Choroid plexus epithelial cell (primary cell): ENCODE data around the gene RNF126.
"Not testable (repeated sequence)": the region's sequence is repeated elsewhere in the genome, so short reads cannot be mapped to it uniquely, and the experiment has no call there.

ENCODE experiments used
- DNase-seq: peaks from one replicate; pipeline ENCODE4 v3.0.0-alpha.2; 2010; ENCODE audit warnings: low read depth
- H3K4me3 ChIP-seq: 2 replicates; pipeline ENCODE4 v1.5.1; 2011; ENCODE audit warnings: low read depth, mild to moderate bottlenecking, control low read depth, low read length, moderate library complexity
- CTCF ChIP-seq: conservative IDR thresholded peaks from 2 replicates; pipeline ENCODE4 v1.5.1; 2011; ENCODE audit warnings: low read depth, mild to moderate bottlenecking, control low read depth, inconsistent platforms, low read length, moderate library complexity

The RNF126 gene

DNA sequence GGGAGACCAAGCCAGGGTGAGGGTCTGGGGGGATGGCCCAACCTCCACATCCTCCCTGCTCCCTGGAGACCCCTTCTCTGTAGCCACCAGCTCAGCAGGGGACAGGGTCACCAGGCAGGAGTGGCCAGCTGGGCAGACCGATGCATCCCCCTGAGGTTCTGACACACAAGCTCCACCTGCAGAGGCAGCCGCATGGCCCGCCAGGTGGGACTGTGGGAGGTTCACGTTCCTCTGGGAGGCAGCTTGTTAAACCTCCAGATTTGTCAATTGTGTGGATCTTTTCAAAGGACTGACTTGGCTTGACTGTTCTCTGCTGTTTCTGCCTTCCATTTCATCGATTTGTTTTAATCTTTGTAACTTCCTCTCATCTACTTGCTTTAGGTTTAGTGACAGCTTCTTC lies 37.8 kb downstream of the RNF126 start:
- H3K4me3 ChIP-seq: no peak overlapping the region
- no peak for DNase-seq
- no peak for TF ChIP-seq CTCF

- no peak for DNase-seq
- no peak for TF ChIP-seq CTCF
- H3K4me3 ChIP-seq: no peak overlapping the region
Observed at GRCh38 chr19:624433-625109, 38.4 kb downstream of the RNF126 start.

- H3K4me3 ChIP-seq: no peak overlapping the region
- peak; percentile 98 for DNase-seq
Observed at GRCh38 chr19:623974-624373, 39.0 kb downstream of the RNF126 start.

GRCh38 chr19:623175-623916 lies 39.7 kb downstream of the RNF126 start:
- no peak for TF ChIP-seq CTCF
- no peak overlapping the region for H3K4me3 ChIP-seq
- no peak for DNase-seq

More at GRCh38 chr19:623974-624373, 39.0 kb downstream of the RNF126 start:
- TF ChIP-seq CTCF: no peak

GRCh38 chr19:622666-623065 lies 40.3 kb downstream of the RNF126 start:
- no peak for TF ChIP-seq CTCF
- no peak for DNase-seq
- no peak overlapping the region for H3K4me3 ChIP-seq

GRCh38 chr19:621819-622218 lies 41.2 kb downstream of the RNF126 start:
- DNase-seq: no peak
- no peak for TF ChIP-seq CTCF
- no peak overlapping the region for H3K4me3 ChIP-seq

GRCh38 chr19:621191-621590 lies 41.8 kb downstream of the RNF126 start:
- DNase-seq, H3K4me3 ChIP-seq: not testable (repeated sequence)
